GM12878 (cell line): Measurements from ENCODE around the gene TNNT2. TPM values are rescaled to one million over a fixed set of nuclear protein-coding genes. Genes with fewer than 3 reads are reported as not detected.

Experiments
- ATAC-seq: fragments of 200-7000 bp; cut with Tn5 transposase; 3 replicates; pipeline ENCODE4 v1.9.1; 2020; ENCODE audit warnings: mild to moderate bottlenecking, moderate library complexity
- BruUV-seq: library from RNA; stranded (reverse); fragments of 400-500 nt; replicated peaks from 2 replicates; lab custom pipeline; 2021; lab: Mats Ljungman, UMichigan
- CTCF ChIA-PET: fragments of 300-600 bp; sonication (Branson Sonifier 250); formaldehyde crosslinking; extraction: SDS; loops from one replicate; lab custom pipeline; 2021; ENCODE audit warnings: inconsistent platforms; lab: Yijun Ruan, JAX
- POLR2A ChIA-PET: fragments of 350-600 bp; formaldehyde crosslinking; extraction: SDS; loops from one replicate; lab custom pipeline; 2021; ENCODE audit warnings: inconsistent platforms; lab: Charles Lee
- RAD21 ChIA-PET: fragments of 300-600 bp; sonication (Branson Sonifier 250); formaldehyde crosslinking; loops from one replicate; lab custom pipeline; 2023; ENCODE audit warnings: antibody characterized with exemption; ENCODE audit not compliant: unreplicated experiment; lab: Charles Lee
- SMC1A ChIA-PET: fragments of 300-600 bp; sonication (Branson Sonifier 250); formaldehyde crosslinking; loops from one replicate; lab custom pipeline; 2023; ENCODE audit not compliant: unreplicated experiment, uncharacterized antibody; lab: Charles Lee
- DNase-seq: peaks from one replicate; pipeline ENCODE4 v3.0.0-alpha.2; 2011; ENCODE audit warnings: low read depth, low spot score
- FAIRE-seq: peaks from 3 replicates; lab custom pipeline; 2011; peaks lifted over from hg19 to GRCh38; lab: Jason Lieb, UNC
- H2AFZ ChIP-seq: 2 replicates; pipeline ENCODE4 v1.6.0; 2011; ENCODE audit warnings: low read depth, low read length, control low read depth; ENCODE audit not compliant: control insufficient read depth
- H3K27ac ChIP-seq: 2 replicates; pipeline ENCODE4 v1.5.1; 2011; ENCODE audit warnings: control low read depth; ENCODE audit not compliant: control insufficient read depth, insufficient read depth
- H3K27me3 ChIP-seq, 2 experiments: replicated peaks in 1 of 2; 2 replicates each; pipeline versions ENCODE4 v1.6.0 to v1.6.1; 2011; ENCODE audit warnings: low read length in 1 of 2; ENCODE audit not compliant: control insufficient read depth in 2 of 2, insufficient read depth in 2 of 2
- H3K36me3 ChIP-seq, 2 experiments: 2 replicates each; pipeline ENCODE4 v1.5.1; 2011; ENCODE audit warnings: low read length in 1 of 2; ENCODE audit not compliant: control insufficient read depth in 2 of 2, insufficient read depth in 2 of 2
- H3K4me1 ChIP-seq: 2 replicates; pipeline ENCODE4 v1.6.1; 2011; ENCODE audit warnings: mild to moderate bottlenecking, low read length, moderate library complexity, mixed read lengths; ENCODE audit not compliant: control insufficient read depth, insufficient read depth
- H3K4me2 ChIP-seq: 2 replicates; pipeline ENCODE4 v1.6.0; 2011; ENCODE audit warnings: control low read depth; ENCODE audit not compliant: control insufficient read depth, insufficient read depth
- H3K4me3 ChIP-seq: fragments of 200-600 bp; sonication (generic); 2 replicates; pipeline ENCODE4 v1.5.1; 2016
- H3K79me2 ChIP-seq: 2 replicates; pipeline ENCODE4 v1.6.0; 2011; ENCODE audit warnings: low read length; ENCODE audit not compliant: control insufficient read depth, insufficient read depth
- H3K9ac ChIP-seq: 2 replicates; pipeline ENCODE4 v1.8.0; 2011; ENCODE audit warnings: low read length, control low read depth, mixed read lengths; ENCODE audit not compliant: control insufficient read depth, insufficient read depth
- H3K9me3 ChIP-seq: replicated peaks from 3 replicates; pipeline ENCODE4 v1.5.1; 2011; ENCODE audit warnings: mild to moderate bottlenecking, low read length; ENCODE audit not compliant: control insufficient read depth, insufficient read depth
- H4K20me1 ChIP-seq: 2 replicates; pipeline ENCODE4 v1.6.0; 2011; ENCODE audit not compliant: control insufficient read depth, insufficient read depth
- BCL11A ChIP-seq: IDR thresholded peaks from 2 replicates; pipeline ENCODE4 v1.6.1; 2011; ENCODE audit warnings: low read depth, low read length
- E2F8 ChIP-seq: fragments of 450-650 bp; IDR thresholded peaks from 2 replicates; pipeline ENCODE4 v1.6.1; 2018; ENCODE audit warnings: mild to moderate bottlenecking, low read depth, moderate library complexity; ENCODE audit not compliant: partially characterized antibody
- NKRF ChIP-seq: fragments of 450-650 bp; conservative IDR thresholded peaks from 2 replicates; pipeline ENCODE4 v1.6.1; 2017; ENCODE audit warnings: mild to moderate bottlenecking, moderate library complexity
- POLR2A ChIP-seq: IDR thresholded peaks from 2 replicates; pipeline ENCODE4 v1.6.1; 2011; ENCODE audit warnings: low read depth, mild to moderate bottlenecking, low read length
- PRDM15 ChIP-seq: fragments of 450-650 bp; formaldehyde crosslinking; IDR thresholded peaks from 2 replicates; pipeline ENCODE4 v1.4.0; 2020; ENCODE audit warnings: mild to moderate bottlenecking, moderate library complexity
- STAT1 ChIP-seq: fragments of 450-650 bp; conservative IDR thresholded peaks from 2 replicates; pipeline ENCODE4 v1.6.1; 2014; ENCODE audit warnings: antibody characterized with exemption, mild to moderate bottlenecking
- ZNF24 ChIP-seq: fragments of 450-650 bp; IDR thresholded peaks from 2 replicates; pipeline ENCODE4 v1.6.1; 2017; ENCODE audit warnings: antibody characterized with exemption, mild to moderate bottlenecking
- WGBS: methylation state at CpG from one replicate; pipeline ENCODE4 v1.1.6; 2016; ENCODE audit warnings: low lambda C conversion rate; ENCODE audit not compliant: insufficient replicate concordance, insufficient coverage; ENCODE audit errors: missing lambda C conversion rate; 5-methylcytosine and 5-hydroxymethylcytosine counted together
- in situ Hi-C: fragments of 300-500 bp; cut with MboI; formaldehyde crosslinking; loops from 9 replicates; pipeline ENCODE4 v1.14.3; 2018; ENCODE audit warnings: mixed read lengths
- intact Hi-C: fragments of 100-400 bp; cut with micrococcal nuclease; formaldehyde crosslinking; loops from one replicate; pipeline ENCODE4 v1.14.2; 2022; ENCODE audit not compliant: unreplicated experiment
- polyA plus RNA-seq, 11 experiments: library from polyadenylated mRNA; depleted of rRNA in 4 of 11; unstranded in 6 of 11; stranded (reverse) in 5 of 11; fragments of >200 nt; fragmentation: Nextera tagmentation in 4 of 11; fragmentation: Illumina TruSeq in 1 of 11; extraction: Ambion mirVana in 4 of 11; extraction: Trizol in 1 of 11; gene quantifications; 1 replicate in 1 of 11; 2 replicates in 10 of 11; pipeline versions ENCODE4 v1.2.1 to v1.2.3, GENCODE V29; 2011 to 2016; ENCODE audit warnings: inconsistent platforms in 2 of 11, missing spikeins in 2 of 11, low read depth in 1 of 11
- total RNA-seq, 4 experiments: library from RNA; depleted of rRNA in 3 of 4; stranded (reverse); fragments of >200 nt in 3 of 4; fragmentation: Illumina TruSeq in 1 of 4; extraction: Trizol in 1 of 4; gene quantifications; 2 replicates each; pipeline versions ENCODE4 v1.2.1 to v1.2.3, GENCODE V29; 2013 to 2021

The TNNT2 gene
- total and polyA plus RNA-seq, 10 of the 15 experiments (the other 5 are each of a cell fraction or from before 2014, with no cell fraction given) = 2.2 TPM; not detected in 9

- CTCF ChIA-PET = interaction anchor here (17.8 kb wide), 1 partner anchor 27 kb away, joined by 623 read pairs; no protein-coding TSS in a partner anchor
- ATAC-seq = no peak
- RAD21 ChIA-PET = interaction anchor here (17.4 kb wide), 1 partner anchor 26 kb away, joined by 340 read pairs; no protein-coding TSS in a partner anchor
Observed at GRCh38 chr1:201379733-201380242, 2.3 kb upstream of the TNNT2 start.

More at GRCh38 chr1:201379733-201380242, 2.3 kb upstream of the TNNT2 start:
- Histone ChIP-seq H3K79me2 (no peaks in the 10 kb centered on the region), H3K36me3 (no peaks in the 10 kb centered on the region), H3K9ac (no peak overlapping the region), H3K4me1 (no peaks in the 10 kb centered on the region), H2AFZ (no peak overlapping the region), H3K27ac (no peak overlapping the region), H3K4me2 (no peak overlapping the region), H3K4me3 (no peak overlapping the region), H3K27me3 (no peaks in the 10 kb centered on the region; a peak in 1 of 4 replicates), H3K9me3 (no peaks in the 10 kb centered on the region), H4K20me1 (no peaks in the 10 kb centered on the region; the same call in 1 of the 2 replicates)
- FAIRE-seq (no peak), DNase-seq (no peak)
- SMC1A ChIA-PET = interaction anchor here (19.4 kb wide), 1 partner anchor 26 kb away, joined by 374 read pairs; no protein-coding TSS in a partner anchor
- 6% methylated on average over 9 of the region's 9 CpGs for WGBS
- in situ Hi-C loops = no loop called here
- POLR2A ChIA-PET = interaction anchor here (18.2 kb wide), 1 partner anchor 25 kb away, joined by 228 read pairs; no protein-coding TSS in a partner anchor
- no peak for TF ChIP-seq POLR2A
- TF ChIP-seq NKRF = no peak
- no peak for TF ChIP-seq ZNF24
- TF ChIP-seq PRDM15 (CRISPR knock-in tag) = no peak
- no peak for TF ChIP-seq STAT1
- TF ChIP-seq BCL11A = no peak
- TF ChIP-seq E2F8 = no peak
- no TSS peak for BruUV-seq
- intact Hi-C loops = no loop called here
